Ectodermal cell (in vitro differentiated cells): ENCODE measurements around the gene RNF213.

ENCODE experiments used
- H3K27ac ChIP-seq: 2 replicates; pipeline ENCODE4 v1.7.0; 2013; ENCODE audit warnings: mild to moderate bottlenecking, low read depth, low read length; ENCODE audit not compliant: insufficient read depth, poor library complexity, severe bottlenecking
- H3K27me3 ChIP-seq: 2 replicates; pipeline ENCODE4 v1.7.0; 2013; ENCODE audit warnings: mild to moderate bottlenecking, low read length; ENCODE audit not compliant: insufficient read depth, control insufficient read depth, poor library complexity, severe bottlenecking
- H3K36me3 ChIP-seq: one replicate; pipeline ENCODE4 v1.7.0; 2013; ENCODE audit warnings: low read length; ENCODE audit not compliant: control insufficient read depth, insufficient read depth
- H3K4me1 ChIP-seq: one replicate; pipeline ENCODE4 v1.7.0; 2013; ENCODE audit warnings: low read length; ENCODE audit not compliant: control insufficient read depth, insufficient read depth
- H3K4me3 ChIP-seq: 2 replicates; pipeline ENCODE4 v1.7.0; 2013; ENCODE audit warnings: low read depth, low read length, control low read depth; ENCODE audit not compliant: insufficient read depth
- H3K9me3 ChIP-seq: 2 replicates; pipeline ENCODE4 v1.7.0; 2013; ENCODE audit warnings: mild to moderate bottlenecking, low read length, moderate library complexity; ENCODE audit not compliant: control insufficient read depth
- whole genome bisulfite sequencing, 2 experiments: methylation state at CpG; one replicate each; pipeline ENCODE4 v1.1.7; 2013; ENCODE audit warnings: missing lambda C conversion rate in 2 of 2; 5-methylcytosine and 5-hydroxymethylcytosine counted together

Gene RNF213

DNA sequence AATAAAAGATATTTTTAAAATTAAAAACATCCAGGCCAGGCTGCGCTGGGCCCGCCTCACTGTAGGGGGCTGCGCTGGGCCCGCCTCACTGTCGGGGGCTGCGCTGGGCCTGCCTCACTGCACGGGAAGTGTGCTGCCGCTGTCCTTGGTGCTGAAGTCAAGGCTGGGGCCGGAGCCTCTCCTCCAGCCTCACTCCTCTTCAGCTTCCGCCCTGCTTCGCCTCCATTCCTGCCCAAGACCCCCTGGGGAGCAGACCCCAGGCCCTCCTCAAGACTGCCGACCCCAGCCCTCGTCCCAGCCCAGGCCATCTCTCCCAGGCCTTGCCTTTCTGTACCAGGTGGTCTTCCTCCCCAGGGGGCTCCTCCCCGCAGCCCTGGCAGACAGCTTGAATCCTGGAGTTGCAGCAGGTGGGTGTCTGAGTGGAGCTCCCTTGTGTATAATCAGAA, 180.5 kb downstream of the RNF213 start:
- H3K4me3 ChIP-seq = no peak overlapping the region

DNA sequence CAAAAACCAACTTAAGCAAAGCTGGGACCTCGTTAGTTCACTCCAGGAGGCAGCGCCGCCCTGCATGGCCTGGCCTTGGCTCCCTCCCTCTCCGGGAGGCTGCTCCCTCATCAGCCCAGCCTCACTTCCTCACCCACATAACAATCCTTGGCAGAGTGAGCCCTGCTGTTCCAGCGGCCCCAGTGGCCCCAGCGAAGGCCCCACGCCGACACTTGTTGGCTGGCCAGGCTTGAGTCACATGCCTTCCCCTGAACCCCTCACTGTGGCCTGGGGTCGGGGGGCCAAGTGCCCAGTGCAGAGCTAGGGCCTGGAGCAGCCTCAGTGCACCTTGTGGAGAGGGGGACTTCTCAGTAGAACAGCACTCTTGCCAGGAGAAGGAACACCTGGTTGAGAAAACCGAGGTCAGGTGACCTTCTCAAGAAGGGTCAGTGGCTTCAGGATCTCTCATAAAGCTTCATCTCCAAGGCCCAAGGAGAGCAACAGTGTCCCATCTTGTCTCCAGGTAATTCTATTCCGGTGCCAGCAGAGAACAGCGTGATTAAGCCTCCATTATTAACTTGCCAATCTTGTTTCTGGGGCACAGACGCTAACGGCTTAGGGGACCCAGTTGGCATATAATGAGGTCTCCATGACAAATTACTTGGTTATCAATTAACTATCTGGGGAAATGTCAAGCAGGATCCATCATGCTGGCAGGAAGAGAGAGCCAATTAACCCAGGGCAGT, 181.1 kb downstream of the RNF213 start:
- Histone ChIP-seq H3K27me3 (peaks cover 15% of the 10 kb centered on the region), H3K4me3 (no peak overlapping the region), H3K27ac (no peak overlapping the region), H3K36me3 (no peaks in the 10 kb centered on the region), H3K4me1 (peaks cover 5% of the 10 kb centered on the region), H3K9me3 (no peaks in the 10 kb centered on the region)
- 82 to 84% methylated on average over 14 of the region's 14 CpGs for WGBS, 2 experiments

More for the DNA sequence above, 180.5 kb downstream of the RNF213 start:
- 8 to 11% methylated on average over 14 of the region's 14 CpGs for WGBS, 2 experiments
- Histone ChIP-seq H3K27me3 (peaks cover 15% of the 10 kb centered on the region), H3K36me3 (no peaks in the 10 kb centered on the region), H3K4me1 (peaks cover 5% of the 10 kb centered on the region), H3K27ac (no peak overlapping the region), H3K9me3 (no peaks in the 10 kb centered on the region)

- no peaks in the 10 kb centered on the region for H3K36me3 ChIP-seq
- 80% methylated on average over 12 of the region's 12 CpGs for WGBS, 2 experiments
- peaks cover 15% of the 10 kb centered on the region for H3K27me3 ChIP-seq
These were observed 181.6 kb downstream of the RNF213 start for GRCh38 chr17:80442323-80442659.

DNA sequence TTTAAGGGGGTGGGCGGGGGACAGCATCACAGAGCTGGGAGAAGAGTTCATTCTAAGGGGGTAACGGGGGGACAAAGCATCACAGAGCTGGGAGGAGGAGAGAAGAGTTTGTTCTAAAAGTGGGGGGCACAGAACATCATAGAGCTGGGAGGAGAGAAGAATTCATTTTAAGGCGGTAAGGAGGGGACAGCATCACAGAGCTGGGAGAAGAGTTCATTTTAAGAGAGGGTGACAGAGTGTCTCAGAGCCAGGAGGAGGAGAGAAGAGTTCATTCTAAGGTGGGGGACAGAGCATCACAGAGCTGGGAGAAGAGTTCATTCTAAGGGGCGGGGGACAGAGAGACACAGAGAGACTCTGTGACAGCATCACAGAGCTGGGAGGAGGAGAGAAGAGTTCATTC, 182.1 kb downstream of the RNF213 start:
- Histone ChIP-seq H3K27ac (no peak overlapping the region), H3K4me3 (no peak overlapping the region), H3K36me3 (no peaks in the 10 kb centered on the region), H3K4me1 (peaks cover 5% of the 10 kb centered on the region), H3K27me3 (peaks cover 15% of the 10 kb centered on the region), H3K9me3 (no peaks in the 10 kb centered on the region)
- 86 to 88% methylated on average over 3 of the region's 4 CpGs for WGBS, 2 experiments

More at GRCh38 chr17:80442323-80442659, 181.6 kb downstream of the RNF213 start:
- Histone ChIP-seq H3K27ac (no peak overlapping the region), H3K4me1 (peaks cover 5% of the 10 kb centered on the region), H3K4me3 (no peak overlapping the region), H3K9me3 (no peaks in the 10 kb centered on the region)

DNA sequence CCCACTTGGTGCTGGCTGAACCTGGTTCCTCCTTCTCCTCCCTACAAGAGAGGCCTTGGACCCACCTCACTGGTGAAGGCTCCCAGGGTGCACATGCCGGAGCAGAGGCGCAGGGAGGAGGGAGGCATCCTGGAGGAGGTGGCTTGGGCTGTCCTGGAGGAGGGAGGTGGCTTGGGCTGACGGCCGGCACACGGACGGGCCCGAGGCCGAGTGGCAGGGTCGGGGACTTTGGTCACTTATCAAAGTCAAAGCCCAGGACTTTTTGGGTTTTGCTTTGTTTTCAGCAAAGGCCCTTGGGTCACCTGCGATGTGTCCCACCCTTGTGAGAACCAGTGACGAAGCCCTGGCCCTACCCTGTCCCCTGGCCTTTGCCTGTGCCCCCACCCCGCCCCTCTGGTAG, 182.8 kb downstream of the RNF213 start:
- Histone ChIP-seq H3K9me3 (no peaks in the 10 kb centered on the region), H3K36me3 (no peaks in the 10 kb centered on the region), H3K4me1 (peaks cover 5% of the 10 kb centered on the region), H3K27ac (no peak overlapping the region), H3K27me3 (peaks cover 15% of the 10 kb centered on the region), H3K4me3 (no peak overlapping the region)
- WGBS, 2 experiments = 39 to 40% methylated on average over 12 of the region's 12 CpGs

GRCh38 chr17:80443916-80444643, 183.4 kb downstream of the RNF213 start:
- Histone ChIP-seq H3K27me3 (peaks cover 15% of the 10 kb centered on the region), H3K9me3 (no peaks in the 10 kb centered on the region), H3K4me1 (peaks cover 5% of the 10 kb centered on the region), H3K27ac (no peak overlapping the region), H3K36me3 (no peaks in the 10 kb centered on the region), H3K4me3 (no peak overlapping the region)
- 8 to 13% methylated on average over 29 of the region's 31 CpGs for WGBS, 2 experiments

DNA sequence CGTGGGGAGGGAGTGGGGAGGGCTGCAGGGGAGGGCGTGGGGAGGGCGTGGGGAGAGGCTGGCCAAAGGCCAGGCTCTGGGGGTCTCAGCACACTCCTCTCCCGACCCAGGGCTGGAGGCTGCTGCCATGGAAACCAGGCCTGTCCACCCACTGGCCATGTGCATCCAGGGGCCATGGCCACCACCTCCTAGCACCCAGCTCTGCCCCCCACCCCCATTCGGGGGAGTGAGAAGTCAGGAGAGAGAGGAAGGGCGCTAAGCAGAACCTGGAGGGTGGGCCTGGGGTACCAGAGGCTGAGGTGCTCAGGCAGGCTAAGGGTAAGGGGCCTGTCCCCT, 184.0 kb downstream of the RNF213 start:
- H3K27me3 ChIP-seq = peaks cover 15% of the 10 kb centered on the region

GRCh38 chr17:80445007-80445725, 184.5 kb downstream of the RNF213 start:
- WGBS, 2 experiments = 75 to 76% methylated on average over 26 of the region's 26 CpGs
- Histone ChIP-seq H3K36me3 (no peaks in the 10 kb centered on the region), H3K4me3 (no peak overlapping the region), H3K27me3 (peaks cover 15% of the 10 kb centered on the region), H3K27ac (no peak overlapping the region), H3K4me1 (peaks cover 5% of the 10 kb centered on the region), H3K9me3 (no peaks in the 10 kb centered on the region)

More for the DNA sequence above, 184.0 kb downstream of the RNF213 start:
- Histone ChIP-seq H3K9me3 (no peaks in the 10 kb centered on the region), H3K36me3 (no peaks in the 10 kb centered on the region), H3K4me1 (peaks cover 5% of the 10 kb centered on the region), H3K27ac (no peak overlapping the region), H3K4me3 (no peak overlapping the region)
- WGBS, 2 experiments = 60 to 61% methylated on average over 5 of the region's 6 CpGs

GRCh38 chr17:80445726-80446110, 185.1 kb downstream of the RNF213 start:
- H3K4me1 ChIP-seq = peaks cover 5% of the 10 kb centered on the region
- H3K4me3 ChIP-seq = no peak overlapping the region
- H3K9me3 ChIP-seq = no peaks in the 10 kb centered on the region
- WGBS, 2 experiments = 84% methylated on average over 10 of the region's 10 CpGs
- H3K27ac ChIP-seq = no peak overlapping the region
- peaks cover 15% of the 10 kb centered on the region for H3K27me3 ChIP-seq
- no peaks in the 10 kb centered on the region for H3K36me3 ChIP-seq
